HK-2 (cell line): ENCODE results near the gene EPG5.
"Not testable (repeated sequence)": the region's sequence is repeated elsewhere in the genome, so short reads cannot be mapped to it uniquely, and the experiment has no call there.

Source experiments
- DNase-seq: peaks from one replicate; pipeline ENCODE4 v3.0.0-alpha.2; 2018; ENCODE audit not compliant: unreplicated experiment

EPG5 gene

GRCh38 chr18:45980229-45980628, 13.1 kb upstream of the EPG5 start:
- no peak for DNase-seq

GRCh38 chr18:45978084-45978483, 11.0 kb upstream of the EPG5 start:
- DNase-seq = no peak

GRCh38 chr18:45976974-45977373, 9.8 kb upstream of the EPG5 start:
- no peak for DNase-seq

GRCh38 chr18:45976566-45976965, 9.4 kb upstream of the EPG5 start:
- no peak for DNase-seq

- DNase-seq = peak; percentile 16
These were observed 7.0 kb upstream of the EPG5 start for GRCh38 chr18:45974088-45974536.

- DNase-seq = not testable (repeated sequence)
These were observed 2.2 kb downstream of the EPG5 start for GRCh38 chr18:45964913-45965312.

- peak; percentile 31 for DNase-seq
These were observed 4.3 kb downstream of the EPG5 start for GRCh38 chr18:45962866-45963265.

- peak; percentile 42 for DNase-seq
These were observed 4.7 kb downstream of the EPG5 start for GRCh38 chr18:45962461-45962860.

- not testable (repeated sequence) for DNase-seq
These were observed 7.6 kb downstream of the EPG5 start for GRCh38 chr18:45959484-45959883.

GRCh38 chr18:45958730-45959129, 8.4 kb downstream of the EPG5 start:
- DNase-seq = peak; percentile 16

GRCh38 chr18:45958027-45958426, 9.1 kb downstream of the EPG5 start:
- DNase-seq = no peak

- no peak for DNase-seq
These were observed 10.0 kb downstream of the EPG5 start for GRCh38 chr18:45957100-45957499.

GRCh38 chr18:45954070-45954934, 12.8 kb downstream of the EPG5 start:
- peak; percentile 28 for DNase-seq

- DNase-seq = peak; percentile 55
These were observed 16.0 kb downstream of the EPG5 start for GRCh38 chr18:45951016-45951714.

GRCh38 chr18:45945669-45946068, 21.5 kb downstream of the EPG5 start:
- DNase-seq = no peak

GRCh38 chr18:45940724-45941123, 26.4 kb downstream of the EPG5 start:
- DNase-seq = no peak

GRCh38 chr18:45939236-45939635, 27.9 kb downstream of the EPG5 start:
- no peak for DNase-seq

GRCh38 chr18:45938488-45938935, 28.6 kb downstream of the EPG5 start:
- DNase-seq = no peak

- peak; percentile 20 for DNase-seq
These were observed 31.4 kb downstream of the EPG5 start for GRCh38 chr18:45935591-45936335.

- DNase-seq = no peak
These were observed 34.4 kb downstream of the EPG5 start for GRCh38 chr18:45932708-45933107.

- no peak for DNase-seq
These were observed 36.2 kb downstream of the EPG5 start for GRCh38 chr18:45930963-45931362.

- no peak for DNase-seq
These were observed 40.4 kb downstream of the EPG5 start for GRCh38 chr18:45926691-45927090.
